DMS79 (cell line): ENCODE data around the gene RBM44.

Source experiments
- DNase-seq: peaks from one replicate; lab custom pipeline; 2025; lab: John Stamatoyannopoulos, UW

The RBM44 gene

GRCh38 chr2:237886685-237887481 is 88.3 kb downstream of the RBM44 start:
- no peak for DNase-seq

- no peak for DNase-seq
Observed at GRCh38 chr2:237888389-237888788, 89.8 kb downstream of the RBM44 start.

- DNase-seq, result no peak
Observed at GRCh38 chr2:237889016-237889415, 90.4 kb downstream of the RBM44 start.

DNA sequence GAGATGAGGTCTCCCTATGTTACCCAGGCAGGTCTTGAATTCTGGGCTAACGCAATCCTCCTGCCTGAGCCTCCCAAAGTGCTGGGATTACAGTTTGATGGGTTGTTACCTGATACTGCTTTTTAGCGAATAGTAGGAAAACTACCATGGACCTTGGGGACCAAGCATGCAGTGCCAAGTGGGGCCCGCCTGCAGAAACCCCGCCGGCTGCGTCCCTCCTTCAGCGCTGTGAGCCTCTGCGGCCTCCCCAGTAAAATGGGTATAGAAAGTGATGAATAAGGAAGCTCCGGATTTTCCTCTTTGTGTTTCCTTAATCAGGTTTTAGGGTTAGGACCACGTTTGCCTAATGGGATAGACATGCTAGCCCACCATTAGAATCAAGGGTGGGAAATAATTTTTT is 91.2 kb downstream of the RBM44 start:
- DNase-seq, result no peak
